Activated CD8-positive, alpha-beta T cell treated with anti-CD3 and anti-CD28 coated beads for 36 hours (primary cell): ENCODE measurements around the gene EID3. TPM values are rescaled to one million over a fixed set of nuclear protein-coding genes. Genes with fewer than 3 reads are reported as not detected.

Experiments
- ATAC-seq: fragments of 200-7000 bp; cut with Tn5 transposase; one replicate; pipeline ENCODE4 v1.10.0; 2021; ENCODE audit warnings: mild to moderate bottlenecking, moderate library complexity
- CTCF ChIA-PET: fragments of 350-600 bp; sonication (Branson Sonifier 250); formaldehyde crosslinking; loops from one replicate; lab custom pipeline; 2021; ENCODE audit warnings: antibody characterized with exemption; lab: Charles Lee
- POLR2A ChIA-PET: fragments of 350-600 bp; sonication (Branson Sonifier 250); formaldehyde crosslinking; loops from one replicate; lab custom pipeline; 2021; ENCODE audit warnings: antibody characterized with exemption; lab: Charles Lee
- DNase-seq: peaks from one replicate; pipeline ENCODE4 v3.0.0-alpha.2; 2020
- H3K27ac Mint-ChIP-seq: one replicate; pipeline ENCODE4 v1.8.0; 2021; ENCODE audit warnings: mild to moderate bottlenecking, mixed read lengths
- H3K27me3 Mint-ChIP-seq: one replicate; pipeline ENCODE4 v1.8.0; 2021; ENCODE audit warnings: mixed read lengths
- H3K36me3 Mint-ChIP-seq: one replicate; pipeline ENCODE4 v1.8.0; 2021; ENCODE audit warnings: low read depth, mixed read lengths
- H3K4me1 Mint-ChIP-seq: one replicate; pipeline ENCODE4 v1.8.0; 2021; ENCODE audit warnings: low read depth, mixed read lengths
- H3K4me3 Mint-ChIP-seq: one replicate; pipeline ENCODE4 v1.8.0; 2021; ENCODE audit warnings: mild to moderate bottlenecking, moderate library complexity, mixed read lengths
- H3K9me3 Mint-ChIP-seq: one replicate; pipeline ENCODE4 v1.8.0; 2021; ENCODE audit warnings: mixed read lengths
- intact Hi-C: fragments of 100-400 bp; cut with micrococcal nuclease; formaldehyde crosslinking; loops from one replicate; pipeline ENCODE4 v1.10.0; 2022
- total RNA-seq, 2 experiments: library from RNA; stranded (reverse); gene quantifications; one replicate each; pipeline ENCODE4 v1.2.3, GENCODE V29; 2021
- TF ChIP-seq, protein P1 (sequence below): fragments of 200-600 bp; IDR thresholded peaks from one replicate; pipeline ENCODE4 v1.8.0; 2022; ENCODE audit warnings: antibody characterized with exemption, mild to moderate bottlenecking

The EID3 gene
- total RNA-seq, 2 experiments from 2014 or later = 3.7 to 4.8 TPM

DNA sequence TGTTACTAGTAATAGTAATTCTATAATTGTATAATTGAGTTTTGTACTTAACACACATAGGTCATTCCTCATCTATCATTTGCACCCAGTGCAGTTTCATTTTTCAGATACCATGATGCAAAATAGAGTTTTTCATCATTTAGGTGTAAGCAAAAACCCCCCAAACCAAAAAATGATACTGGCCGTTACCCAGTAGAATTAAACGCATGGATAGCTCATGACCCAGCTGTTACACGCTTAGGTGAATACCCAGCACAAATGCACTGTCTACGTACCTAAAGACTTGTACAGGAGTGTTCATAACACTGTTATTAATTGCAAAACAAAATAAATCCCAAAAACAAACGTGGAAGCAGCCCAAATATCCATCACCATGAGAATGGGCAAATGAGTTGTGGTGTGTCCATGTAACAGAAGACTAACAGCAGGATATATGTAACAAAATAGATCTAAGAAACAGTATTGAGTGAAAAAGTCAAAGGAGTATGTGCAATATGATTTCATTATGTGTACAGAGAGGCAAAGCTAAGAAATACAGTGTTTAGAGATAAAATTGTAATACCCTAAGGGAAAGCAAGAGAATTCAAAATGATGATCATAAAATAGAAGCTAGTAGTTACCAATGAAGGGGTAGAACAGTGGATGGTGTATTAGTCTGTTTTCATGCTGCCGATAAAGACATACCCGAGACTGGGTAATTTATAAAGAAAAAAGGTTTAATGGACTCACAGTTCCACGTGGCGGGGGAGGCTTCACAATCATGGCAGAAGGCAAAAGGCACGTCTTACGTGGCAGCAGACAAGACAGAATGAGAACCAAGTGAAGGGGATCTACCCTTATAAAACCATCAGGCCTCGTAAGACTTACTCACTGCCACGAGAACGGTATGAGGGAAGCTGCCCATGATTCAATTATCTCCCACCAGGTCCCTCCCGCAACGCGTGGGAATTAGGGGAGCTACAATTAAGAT is 49.8 kb downstream of the EID3 start:
- H3K4me1 Mint-ChIP-seq = peaks cover 2% of the 10 kb centered on the region
- no peaks in the 10 kb centered on the region for H3K9me3 Mint-ChIP-seq
- DNase-seq = no peak
- no peak for ATAC-seq
- no peak overlapping the region for H3K27ac Mint-ChIP-seq
- POLR2A ChIA-PET = interaction anchor here (1.3 kb wide), 1 partner anchor 65 kb away, joined by 3 read pairs; no protein-coding TSS in a partner anchor
- CTCF ChIA-PET = interaction anchor here (1.3 to 1.8 kb wide), 4 partner anchors 9 to 152 kb away, joined by 5 to 6 read pairs (median 6); no protein-coding TSS in a partner anchor
- intact Hi-C loops = no loop called here
- H3K36me3 Mint-ChIP-seq = peaks cover 17% of the 10 kb centered on the region
- H3K4me3 Mint-ChIP-seq = no peak overlapping the region
- H3K27me3 Mint-ChIP-seq = no peaks in the 10 kb centered on the region
- TF ChIP-seq, protein P1, sequence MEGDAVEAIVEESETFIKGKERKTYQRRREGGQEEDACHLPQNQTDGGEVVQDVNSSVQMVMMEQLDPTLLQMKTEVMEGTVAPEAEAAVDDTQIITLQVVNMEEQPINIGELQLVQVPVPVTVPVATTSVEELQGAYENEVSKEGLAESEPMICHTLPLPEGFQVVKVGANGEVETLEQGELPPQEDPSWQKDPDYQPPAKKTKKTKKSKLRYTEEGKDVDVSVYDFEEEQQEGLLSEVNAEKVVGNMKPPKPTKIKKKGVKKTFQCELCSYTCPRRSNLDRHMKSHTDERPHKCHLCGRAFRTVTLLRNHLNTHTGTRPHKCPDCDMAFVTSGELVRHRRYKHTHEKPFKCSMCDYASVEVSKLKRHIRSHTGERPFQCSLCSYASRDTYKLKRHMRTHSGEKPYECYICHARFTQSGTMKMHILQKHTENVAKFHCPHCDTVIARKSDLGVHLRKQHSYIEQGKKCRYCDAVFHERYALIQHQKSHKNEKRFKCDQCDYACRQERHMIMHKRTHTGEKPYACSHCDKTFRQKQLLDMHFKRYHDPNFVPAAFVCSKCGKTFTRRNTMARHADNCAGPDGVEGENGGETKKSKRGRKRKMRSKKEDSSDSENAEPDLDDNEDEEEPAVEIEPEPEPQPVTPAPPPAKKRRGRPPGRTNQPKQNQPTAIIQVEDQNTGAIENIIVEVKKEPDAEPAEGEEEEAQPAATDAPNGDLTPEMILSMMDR = no peak

- Mint-ChIP-seq H3K4me3 (no peak overlapping the region), H3K27ac (no peak overlapping the region), H3K27me3 (no peaks in the 10 kb centered on the region), H3K36me3 (peaks cover 9% of the 10 kb centered on the region), H3K9me3 (no peaks in the 10 kb centered on the region), H3K4me1 (peaks cover 2% of the 10 kb centered on the region)
- POLR2A ChIA-PET = no interaction called here
- CTCF ChIA-PET = interaction anchor here (1.3 to 1.6 kb wide), 3 partner anchors 10 to 153 kb away, joined by 5 to 6 read pairs (median 6); no protein-coding TSS in a partner anchor
- ATAC-seq = no peak
- TF ChIP-seq, protein P1 = no peak
- DNase-seq = no peak
- intact Hi-C loops = no loop called here
Observed at GRCh38 chr12:104354167-104354867, 50.8 kb downstream of the EID3 start.

Other genes starting within 250 kb of the EID3 start
- 1 to 10 TPM; 8.3 to 8.6 TPM for gene HCFC2, start 239.2 kb upstream of the EID3 start, total RNA-seq
- 10 to 100 TPM; 26.7 to 30.6 TPM for gene NFYB, start 165.5 kb upstream of the EID3 start, total RNA-seq
- 10 to 100 TPM; 87.9 to 89.0 TPM for gene TXNRD1, start 88.0 kb upstream of the EID3 start, total RNA-seq
- gene CHST11, start 153.2 kb downstream of the EID3 start, total RNA-seq = 10 to 100 TPM; 30.9 to 33.9 TPM